Measurements from ENCODE around the gene FCSK. TPM values are rescaled to one million over a fixed set of nuclear protein-coding genes. Genes with fewer than 3 reads are reported as not detected.
A peak's percentile ranks its signal among the peaks of the same experiment; 100 is the strongest.

The FCSK gene
- polyA plus RNA-seq, 1 donor from 2014 or later = 10.7 TPM

DNA sequence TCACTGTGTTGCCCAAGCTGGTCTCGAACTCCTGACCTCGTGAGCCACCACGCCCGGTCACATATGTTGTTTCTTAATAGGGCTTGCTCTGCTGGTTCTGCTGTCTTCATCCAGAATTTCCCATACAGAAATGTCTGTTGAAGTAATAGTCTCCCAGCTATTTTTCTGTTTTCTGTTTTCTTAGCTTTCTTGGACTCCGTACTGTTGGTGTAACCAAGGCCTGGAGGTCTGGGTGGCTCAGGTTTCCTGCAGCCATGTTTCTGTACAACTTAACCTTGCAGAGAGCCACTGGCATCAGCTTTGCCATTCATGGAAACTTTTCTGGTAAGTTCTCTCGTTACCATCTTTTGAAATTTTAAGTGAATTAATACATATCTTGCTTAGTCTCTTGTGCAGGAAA, 72.0 kb downstream of the FCSK start:
- Histone ChIP-seq H3K9me3 (ENCODE audit: low read length) (no peaks in the 10 kb centered on the region), H3K27me3 (ENCODE audit: insufficient read depth, low read depth, low read length) (no peaks in the 10 kb centered on the region), H3K79me2 (replicated peaks; ENCODE audit: insufficient read depth, low read length) (peaks cover 66% of the 10 kb centered on the region), H3K9me2 (ENCODE audit: insufficient read depth, low read length) (no peaks in the 10 kb centered on the region), H2AFZ (ENCODE audit: low read depth, low read length) (no peak overlapping the region), H3K9ac (ENCODE audit: low read length) (no peak overlapping the region), H3F3A (ENCODE audit: insufficient read depth, low read length, poor library complexity, severe bottlenecking) (no peaks in the 10 kb centered on the region), H4K20me1 (ENCODE audit: insufficient read depth) (no peaks in the 10 kb centered on the region), H3K4me2 (ENCODE audit: low read length) (peak overlapping the region; percentile 16), H3K4me3 (ENCODE audit: low read length) (peak overlapping the region; percentile 51), H3K27ac (ENCODE audit: low read length) (no peak overlapping the region), H3K36me3 (ENCODE audit: insufficient read depth, low read length) (peaks cover 7% of the 10 kb centered on the region)
- TF ChIP-seq, protein P1, sequence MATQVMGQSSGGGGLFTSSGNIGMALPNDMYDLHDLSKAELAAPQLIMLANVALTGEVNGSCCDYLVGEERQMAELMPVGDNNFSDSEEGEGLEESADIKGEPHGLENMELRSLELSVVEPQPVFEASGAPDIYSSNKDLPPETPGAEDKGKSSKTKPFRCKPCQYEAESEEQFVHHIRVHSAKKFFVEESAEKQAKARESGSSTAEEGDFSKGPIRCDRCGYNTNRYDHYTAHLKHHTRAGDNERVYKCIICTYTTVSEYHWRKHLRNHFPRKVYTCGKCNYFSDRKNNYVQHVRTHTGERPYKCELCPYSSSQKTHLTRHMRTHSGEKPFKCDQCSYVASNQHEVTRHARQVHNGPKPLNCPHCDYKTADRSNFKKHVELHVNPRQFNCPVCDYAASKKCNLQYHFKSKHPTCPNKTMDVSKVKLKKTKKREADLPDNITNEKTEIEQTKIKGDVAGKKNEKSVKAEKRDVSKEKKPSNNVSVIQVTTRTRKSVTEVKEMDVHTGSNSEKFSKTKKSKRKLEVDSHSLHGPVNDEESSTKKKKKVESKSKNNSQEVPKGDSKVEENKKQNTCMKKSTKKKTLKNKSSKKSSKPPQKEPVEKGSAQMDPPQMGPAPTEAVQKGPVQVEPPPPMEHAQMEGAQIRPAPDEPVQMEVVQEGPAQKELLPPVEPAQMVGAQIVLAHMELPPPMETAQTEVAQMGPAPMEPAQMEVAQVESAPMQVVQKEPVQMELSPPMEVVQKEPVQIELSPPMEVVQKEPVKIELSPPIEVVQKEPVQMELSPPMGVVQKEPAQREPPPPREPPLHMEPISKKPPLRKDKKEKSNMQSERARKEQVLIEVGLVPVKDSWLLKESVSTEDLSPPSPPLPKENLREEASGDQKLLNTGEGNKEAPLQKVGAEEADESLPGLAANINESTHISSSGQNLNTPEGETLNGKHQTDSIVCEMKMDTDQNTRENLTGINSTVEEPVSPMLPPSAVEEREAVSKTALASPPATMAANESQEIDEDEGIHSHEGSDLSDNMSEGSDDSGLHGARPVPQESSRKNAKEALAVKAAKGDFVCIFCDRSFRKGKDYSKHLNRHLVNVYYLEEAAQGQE (IDR thresholded peaks at IDR 0.05; ENCODE audit: borderline replicate concordance) = no peak
- no peak for TF ChIP-seq MXI1 (conservative IDR thresholded peaks at IDR 0.05; ENCODE audit: poor library complexity, severe bottlenecking)
- no peak for TF ChIP-seq SMC3 (conservative IDR thresholded peaks at IDR 0.05; ENCODE audit: poor library complexity)
- TF ChIP-seq POLR2AphosphoS5 (IDR thresholded peaks at IDR 0.05) = no peak
- no peak for TF ChIP-seq RAD21 (conservative IDR thresholded peaks at IDR 0.05)
- TF ChIP-seq EZH2 (IDR thresholded peaks at IDR 0.05; ENCODE audit: borderline replicate concordance, insufficient read depth, low read length, poor library complexity, severe bottlenecking) = no peak
- TF ChIP-seq TAF1 (IDR thresholded peaks at IDR 0.05; ENCODE audit: low read depth) = no peak

DNA sequence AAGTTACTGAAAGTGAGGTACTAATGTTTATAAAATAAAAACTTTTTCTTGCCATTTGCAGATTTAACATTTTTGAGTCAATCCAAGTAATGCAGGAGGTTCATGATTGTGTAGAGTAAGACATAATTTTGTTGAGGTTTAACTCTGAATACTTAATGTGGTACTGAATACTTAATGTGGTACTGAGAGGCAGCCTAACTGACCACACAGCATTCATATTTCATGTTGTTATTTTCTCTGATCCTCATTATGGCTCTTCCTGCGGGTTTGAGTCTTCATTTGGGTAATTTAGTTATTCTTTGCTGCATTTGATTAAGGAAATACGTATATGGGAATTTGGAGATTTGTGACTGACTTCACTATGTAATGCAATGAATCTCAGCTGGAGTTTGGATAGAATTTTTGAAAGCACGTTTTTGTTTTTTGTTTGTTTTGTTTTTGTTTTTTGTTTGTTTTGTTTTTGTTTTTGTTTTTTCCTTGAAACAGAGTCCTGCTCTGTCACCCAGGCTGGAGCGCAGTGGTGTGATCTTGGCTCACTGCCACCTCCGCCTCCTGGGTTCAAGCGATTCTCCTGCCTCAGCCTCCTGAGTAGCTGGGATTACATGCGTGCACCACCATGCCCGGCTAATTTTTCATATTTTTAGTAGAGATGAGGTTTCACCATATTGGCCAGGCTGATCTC, 73.1 kb downstream of the FCSK start:
- Histone ChIP-seq H3K27ac (ENCODE audit: low read length) (no peak overlapping the region), H2AFZ (ENCODE audit: low read depth, low read length) (no peak overlapping the region), H3K9me3 (ENCODE audit: low read length) (no peaks in the 10 kb centered on the region), H3K36me3 (ENCODE audit: insufficient read depth, low read length) (peaks cover 12% of the 10 kb centered on the region), H3K27me3 (ENCODE audit: insufficient read depth, low read depth, low read length) (no peaks in the 10 kb centered on the region), H3K9ac (ENCODE audit: low read length) (no peak overlapping the region), H3F3A (ENCODE audit: insufficient read depth, low read length, poor library complexity, severe bottlenecking) (no peaks in the 10 kb centered on the region), H4K20me1 (ENCODE audit: insufficient read depth) (no peaks in the 10 kb centered on the region), H3K4me3 (ENCODE audit: low read length) (peak overlapping the region; percentile 51), H3K9me2 (ENCODE audit: insufficient read depth, low read length) (no peaks in the 10 kb centered on the region), H3K79me2 (replicated peaks; ENCODE audit: insufficient read depth, low read length) (peaks cover 62% of the 10 kb centered on the region), H3K4me2 (ENCODE audit: low read length) (no peak overlapping the region)
- TF ChIP-seq, protein P1 (IDR thresholded peaks at IDR 0.05; ENCODE audit: borderline replicate concordance) = no peak
- TF ChIP-seq, protein P2, sequence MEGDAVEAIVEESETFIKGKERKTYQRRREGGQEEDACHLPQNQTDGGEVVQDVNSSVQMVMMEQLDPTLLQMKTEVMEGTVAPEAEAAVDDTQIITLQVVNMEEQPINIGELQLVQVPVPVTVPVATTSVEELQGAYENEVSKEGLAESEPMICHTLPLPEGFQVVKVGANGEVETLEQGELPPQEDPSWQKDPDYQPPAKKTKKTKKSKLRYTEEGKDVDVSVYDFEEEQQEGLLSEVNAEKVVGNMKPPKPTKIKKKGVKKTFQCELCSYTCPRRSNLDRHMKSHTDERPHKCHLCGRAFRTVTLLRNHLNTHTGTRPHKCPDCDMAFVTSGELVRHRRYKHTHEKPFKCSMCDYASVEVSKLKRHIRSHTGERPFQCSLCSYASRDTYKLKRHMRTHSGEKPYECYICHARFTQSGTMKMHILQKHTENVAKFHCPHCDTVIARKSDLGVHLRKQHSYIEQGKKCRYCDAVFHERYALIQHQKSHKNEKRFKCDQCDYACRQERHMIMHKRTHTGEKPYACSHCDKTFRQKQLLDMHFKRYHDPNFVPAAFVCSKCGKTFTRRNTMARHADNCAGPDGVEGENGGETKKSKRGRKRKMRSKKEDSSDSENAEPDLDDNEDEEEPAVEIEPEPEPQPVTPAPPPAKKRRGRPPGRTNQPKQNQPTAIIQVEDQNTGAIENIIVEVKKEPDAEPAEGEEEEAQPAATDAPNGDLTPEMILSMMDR (IDR thresholded peaks at IDR 0.05; ENCODE audit: poor library complexity, severe bottlenecking) = no peak
- TF ChIP-seq RAD21 (conservative IDR thresholded peaks at IDR 0.05) = no peak
- TF ChIP-seq EZH2 (IDR thresholded peaks at IDR 0.05; ENCODE audit: borderline replicate concordance, insufficient read depth, low read length, poor library complexity, severe bottlenecking) = no peak
- TF ChIP-seq SMC3 (conservative IDR thresholded peaks at IDR 0.05; ENCODE audit: poor library complexity) = no peak
